GM08714 (cell line): ENCODE data around the gene TMEM125.

Experiments used
- H3K4me3 ChIP-seq: fragments of 200-500 bp; sonication (Bioruptor generic); 2 replicates; pipeline ENCODE4 v1.5.1; 2014; ENCODE audit warnings: mild to moderate bottlenecking, low read length, inconsistent platforms
- ZNF274 ChIP-seq: IDR thresholded peaks from 2 replicates; pipeline ENCODE4 v1.6.1; 2012; ENCODE audit warnings: mild to moderate bottlenecking, low read depth, low read length

Gene TMEM125

DNA sequence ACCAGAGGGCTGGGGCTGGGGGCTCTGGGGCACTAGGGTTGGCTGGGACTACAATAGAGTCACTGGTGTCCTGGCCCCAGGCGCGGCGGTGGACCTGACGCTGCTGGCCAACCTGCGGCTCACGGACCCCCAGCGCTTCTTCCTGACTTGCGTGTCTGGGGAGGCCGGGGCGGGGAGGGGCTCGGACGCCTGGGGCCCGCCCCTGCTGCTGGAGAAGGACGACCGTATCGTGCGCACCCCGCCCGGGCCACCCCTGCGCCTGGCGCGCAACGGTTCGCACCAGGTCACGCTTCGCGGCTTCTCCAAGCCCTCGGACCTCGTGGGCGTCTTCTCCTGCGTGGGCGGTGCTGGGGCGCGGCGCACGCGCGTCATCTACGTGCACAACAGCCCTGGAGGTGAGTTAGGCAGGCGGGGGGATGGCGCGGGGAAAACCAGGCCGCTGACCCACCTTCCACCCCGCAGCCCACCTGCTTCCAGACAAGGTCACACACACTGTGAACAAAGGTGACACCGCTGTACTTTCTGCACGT lies 35.1 kb downstream of the TMEM125 start:
- TF ChIP-seq ZNF274: no peak
- no peak overlapping the region for H3K4me3 ChIP-seq

- TF ChIP-seq ZNF274: no peak
- H3K4me3 ChIP-seq: no peak overlapping the region
Measured at GRCh38 chr1:43305461-43305860, 35.7 kb downstream of the TMEM125 start.

GRCh38 chr1:43305926-43306687 lies 36.3 kb downstream of the TMEM125 start:
- no peak overlapping the region for H3K4me3 ChIP-seq
- TF ChIP-seq ZNF274: no peak

GRCh38 chr1:43306688-43307457 lies 37.1 kb downstream of the TMEM125 start:
- no peak for TF ChIP-seq ZNF274
- no peak overlapping the region for H3K4me3 ChIP-seq

DNA sequence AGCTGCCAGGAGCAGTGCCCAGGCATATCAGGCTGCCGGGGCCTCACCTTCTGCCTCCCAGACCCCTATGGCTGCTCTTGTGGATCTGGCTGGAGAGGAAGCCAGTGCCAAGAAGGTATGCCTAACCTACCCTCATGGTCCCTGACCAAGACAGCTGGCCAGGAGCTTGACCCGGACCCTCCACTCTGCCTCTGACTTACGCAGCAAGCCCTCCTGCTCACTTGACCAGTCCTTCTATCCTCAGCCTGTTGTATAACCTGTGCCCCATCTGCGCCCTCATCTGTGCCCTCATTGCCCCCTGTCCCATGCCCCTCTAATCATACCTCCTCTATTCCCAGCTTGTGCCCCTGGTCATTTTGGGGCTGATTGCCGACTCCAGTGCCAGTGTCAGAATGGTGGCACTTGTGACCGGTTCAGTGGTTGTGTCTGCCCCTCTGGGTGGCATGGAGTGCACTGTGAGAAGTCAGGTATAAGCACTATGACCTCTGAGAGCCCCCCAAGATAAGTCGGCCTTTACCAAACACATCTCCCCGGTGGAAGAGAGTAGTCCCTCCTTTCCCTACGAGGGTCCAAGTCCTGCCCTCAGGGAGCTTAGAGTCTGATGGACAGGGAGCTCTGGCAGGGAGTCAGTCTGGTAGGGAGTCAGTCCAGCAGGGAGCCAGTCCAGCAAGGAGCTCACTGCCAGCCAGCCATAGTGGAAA lies 37.8 kb downstream of the TMEM125 start:
- TF ChIP-seq ZNF274: no peak
- no peak overlapping the region for H3K4me3 ChIP-seq

DNA sequence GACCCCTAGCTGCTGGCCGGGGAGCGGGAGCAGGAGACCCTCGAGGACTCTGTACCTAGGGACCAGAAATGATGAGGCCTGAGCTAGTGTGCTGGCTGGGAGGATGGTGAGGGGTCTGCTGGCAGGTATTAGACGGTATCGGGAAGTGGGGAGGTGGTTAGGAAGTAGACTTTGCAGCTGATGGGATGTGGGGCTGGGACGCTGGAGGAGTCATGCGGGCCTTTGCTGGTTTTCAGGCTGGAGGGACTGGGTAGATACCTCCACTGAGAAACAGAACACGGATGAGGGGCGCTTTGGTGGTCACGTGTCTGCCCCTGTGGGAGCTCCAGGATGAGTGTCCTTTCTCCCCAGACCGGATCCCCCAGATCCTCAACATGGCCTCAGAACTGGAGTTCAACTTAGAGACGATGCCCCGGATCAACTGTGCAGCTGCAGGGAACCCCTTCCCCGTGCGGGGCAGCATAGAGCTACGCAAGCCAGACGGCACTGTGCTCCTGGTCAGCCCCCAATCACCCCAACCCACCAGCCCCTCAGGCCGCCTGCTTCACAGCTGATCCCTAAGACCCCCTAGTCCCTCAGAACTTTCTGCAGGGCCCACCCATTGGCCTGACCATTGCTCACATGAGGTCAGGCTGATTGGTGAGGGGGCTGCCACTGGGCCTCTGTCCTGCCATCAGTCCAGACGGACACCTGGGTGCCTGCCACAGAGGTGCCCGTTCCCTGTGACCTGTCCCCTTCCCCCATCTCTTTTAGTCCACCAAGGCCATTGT lies 39.0 kb downstream of the TMEM125 start:
- H3K4me3 ChIP-seq: no peak overlapping the region
- no peak for TF ChIP-seq ZNF274

GRCh38 chr1:43309405-43310025 lies 39.7 kb downstream of the TMEM125 start:
- no peak overlapping the region for H3K4me3 ChIP-seq
- no peak for TF ChIP-seq ZNF274

DNA sequence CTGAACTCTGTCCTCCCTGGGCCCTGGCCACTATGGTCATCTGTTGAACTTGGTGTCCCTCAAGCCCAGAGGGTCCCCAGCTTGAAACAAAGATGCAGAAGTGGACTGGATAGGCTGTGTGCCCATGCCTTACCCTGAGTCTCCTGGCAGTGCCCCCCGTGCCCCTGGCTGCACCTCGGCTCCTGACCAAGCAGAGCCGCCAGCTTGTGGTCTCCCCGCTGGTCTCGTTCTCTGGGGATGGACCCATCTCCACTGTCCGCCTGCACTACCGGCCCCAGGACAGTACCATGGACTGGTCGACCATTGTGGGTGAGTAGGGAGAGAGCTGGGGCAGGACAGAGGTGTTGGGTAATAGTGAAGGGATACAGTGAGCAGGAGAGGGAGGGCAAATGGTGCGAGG lies 41.7 kb downstream of the TMEM125 start:
- H3K4me3 ChIP-seq: no peak overlapping the region
- TF ChIP-seq ZNF274: no peak

DNA sequence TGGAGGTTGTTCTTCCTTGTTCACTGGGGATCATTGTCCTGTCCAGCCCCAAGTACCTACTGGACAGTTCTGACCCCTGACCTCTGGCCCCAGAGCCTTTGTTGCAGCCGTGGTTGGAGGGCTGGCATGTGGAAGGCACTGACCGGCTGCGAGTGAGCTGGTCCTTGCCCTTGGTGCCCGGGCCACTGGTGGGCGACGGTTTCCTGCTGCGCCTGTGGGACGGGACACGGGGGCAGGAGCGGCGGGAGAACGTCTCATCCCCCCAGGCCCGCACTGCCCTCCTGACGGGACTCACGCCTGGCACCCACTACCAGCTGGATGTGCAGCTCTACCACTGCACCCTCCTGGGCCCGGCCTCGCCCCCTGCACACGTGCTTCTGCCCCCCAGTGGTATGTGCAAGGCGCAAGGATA lies 42.4 kb downstream of the TMEM125 start:
- TF ChIP-seq ZNF274: no peak
- H3K4me3 ChIP-seq: no peak overlapping the region

- TF ChIP-seq ZNF274: no peak
Measured at GRCh38 chr1:43312663-43313515, 43.1 kb downstream of the TMEM125 start.

GRCh38 chr1:43313771-43314170 lies 44.0 kb downstream of the TMEM125 start:
- no peak for TF ChIP-seq ZNF274

More at GRCh38 chr1:43312663-43313515, 43.1 kb downstream of the TMEM125 start:
- H3K4me3 ChIP-seq: no peak overlapping the region

GRCh38 chr1:43314233-43314632 lies 44.5 kb downstream of the TMEM125 start:
- TF ChIP-seq ZNF274: no peak
- H3K4me3 ChIP-seq: no peak overlapping the region

More at GRCh38 chr1:43313771-43314170, 44.0 kb downstream of the TMEM125 start:
- H3K4me3 ChIP-seq: no peak overlapping the region
